T follicular helper cell (primary cell): ENCODE results near the gene PLXNB2.

ENCODE experiments used
- DNase-seq: peaks from one replicate; pipeline ENCODE4 v3.0.0-alpha.2; 2020; ENCODE audit warnings: low read depth

PLXNB2 gene

GRCh38 chr22:50310031-50310722, 2.7 kb upstream of the PLXNB2 start:
- no peak for DNase-seq

- DNase-seq = no peak
These were observed 2.1 kb upstream of the PLXNB2 start for GRCh38 chr22:50309601-50309991.

DNA sequence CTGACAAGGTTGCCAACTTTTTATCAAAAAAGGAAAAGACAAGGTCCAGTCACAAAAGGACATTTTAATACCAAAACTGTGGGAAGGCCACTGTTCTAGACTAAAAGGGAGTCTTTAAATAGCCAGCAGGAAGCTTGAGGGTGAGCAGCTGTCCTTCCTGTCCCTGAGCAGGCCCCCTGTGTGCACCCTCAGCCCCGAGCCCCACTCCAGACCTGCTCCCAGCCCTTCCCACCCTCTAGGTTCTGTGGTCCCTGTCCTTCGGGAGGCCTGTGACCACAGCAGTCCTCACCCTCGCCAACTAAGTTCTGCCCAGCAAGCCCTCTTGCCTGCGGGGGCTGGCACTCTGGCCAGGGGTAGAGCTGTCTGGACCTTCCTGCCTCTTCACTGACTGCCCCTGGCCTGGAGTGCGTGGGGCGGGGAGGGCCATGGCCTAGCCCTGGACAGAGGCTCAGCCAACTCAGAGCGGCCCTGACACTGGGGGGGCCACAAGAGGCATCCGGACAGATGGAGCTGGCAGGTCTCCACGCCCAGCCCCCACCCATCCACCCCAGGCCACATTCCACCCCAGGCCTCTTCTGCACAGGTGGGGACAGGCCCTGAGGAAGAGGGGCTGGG, 1.6 kb upstream of the PLXNB2 start:
- DNase-seq = no peak

GRCh38 chr22:50308597-50308935, 1.1 kb upstream of the PLXNB2 start:
- no peak for DNase-seq

DNA sequence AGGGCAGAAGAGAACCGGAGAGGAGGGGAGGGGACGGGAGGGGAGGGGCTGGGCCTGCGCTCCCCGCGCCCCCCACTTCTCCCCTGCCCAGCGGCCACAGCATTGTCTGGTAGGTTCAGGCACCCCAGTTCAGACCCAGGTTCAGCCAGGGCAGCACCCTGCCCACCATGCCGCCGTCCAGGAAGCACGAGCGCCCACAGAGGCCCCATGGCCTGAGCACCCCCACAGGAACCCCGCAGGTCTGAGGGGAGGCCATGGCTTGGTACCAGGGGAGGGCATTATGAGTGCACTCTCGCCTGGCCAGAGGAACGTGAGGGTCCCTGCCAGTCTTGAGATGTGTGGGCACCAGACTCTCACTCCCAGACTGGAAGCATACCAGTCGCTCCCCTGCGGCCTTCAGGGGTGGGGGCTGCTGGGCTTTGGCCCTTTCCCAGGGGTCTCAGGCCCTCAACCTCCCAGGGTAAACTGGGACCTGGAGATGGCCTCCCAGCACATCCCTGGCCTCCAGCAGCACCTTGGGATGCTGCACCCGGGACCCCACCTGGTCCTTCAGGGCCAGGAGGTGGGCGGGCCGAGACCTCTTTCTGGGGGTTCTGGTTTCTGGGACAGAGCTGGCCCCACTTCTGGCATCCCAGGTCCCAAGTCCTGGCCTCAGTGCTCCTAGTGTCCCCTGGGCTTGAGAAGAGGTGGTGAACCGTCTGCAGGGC, 597 bp upstream of the PLXNB2 start:
- DNase-seq = no peak

GRCh38 chr22:50305923-50306566, 1.4 kb downstream of the PLXNB2 start:
- DNase-seq = no peak

- DNase-seq = no peak
These were observed 2.0 kb downstream of the PLXNB2 start for GRCh38 chr22:50305393-50305922.

- no peak for DNase-seq
These were observed 2.7 kb downstream of the PLXNB2 start for GRCh38 chr22:50304528-50305392.

- no peak for DNase-seq
These were observed 3.5 kb downstream of the PLXNB2 start for GRCh38 chr22:50303848-50304527.

DNA sequence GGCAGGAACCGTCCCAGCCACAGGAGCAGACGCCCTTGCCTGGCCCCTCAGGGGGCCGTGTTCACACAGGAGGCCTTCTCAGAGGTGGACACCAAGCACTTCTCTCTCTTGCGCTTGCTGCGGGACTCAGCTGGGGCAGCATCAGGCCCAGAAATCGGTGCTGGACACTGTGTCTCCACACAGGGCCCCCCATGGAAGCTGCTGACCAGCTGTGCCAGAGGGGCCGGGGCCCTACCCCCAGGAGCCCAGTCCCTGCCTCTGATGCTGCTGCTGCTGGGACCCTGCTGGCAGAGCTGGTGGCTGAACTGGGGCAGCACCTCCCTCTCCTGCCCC, 4.0 kb downstream of the PLXNB2 start:
- no peak for DNase-seq

- DNase-seq = no peak
These were observed 4.9 kb downstream of the PLXNB2 start for GRCh38 chr22:50302564-50302963.

- DNase-seq = no peak
These were observed 5.4 kb downstream of the PLXNB2 start for GRCh38 chr22:50302041-50302541.

GRCh38 chr22:50301581-50301991, 5.9 kb downstream of the PLXNB2 start:
- DNase-seq = no peak

GRCh38 chr22:50300620-50301257, 6.7 kb downstream of the PLXNB2 start:
- DNase-seq = no peak

GRCh38 chr22:50299785-50300619, 7.4 kb downstream of the PLXNB2 start:
- no peak for DNase-seq

DNA sequence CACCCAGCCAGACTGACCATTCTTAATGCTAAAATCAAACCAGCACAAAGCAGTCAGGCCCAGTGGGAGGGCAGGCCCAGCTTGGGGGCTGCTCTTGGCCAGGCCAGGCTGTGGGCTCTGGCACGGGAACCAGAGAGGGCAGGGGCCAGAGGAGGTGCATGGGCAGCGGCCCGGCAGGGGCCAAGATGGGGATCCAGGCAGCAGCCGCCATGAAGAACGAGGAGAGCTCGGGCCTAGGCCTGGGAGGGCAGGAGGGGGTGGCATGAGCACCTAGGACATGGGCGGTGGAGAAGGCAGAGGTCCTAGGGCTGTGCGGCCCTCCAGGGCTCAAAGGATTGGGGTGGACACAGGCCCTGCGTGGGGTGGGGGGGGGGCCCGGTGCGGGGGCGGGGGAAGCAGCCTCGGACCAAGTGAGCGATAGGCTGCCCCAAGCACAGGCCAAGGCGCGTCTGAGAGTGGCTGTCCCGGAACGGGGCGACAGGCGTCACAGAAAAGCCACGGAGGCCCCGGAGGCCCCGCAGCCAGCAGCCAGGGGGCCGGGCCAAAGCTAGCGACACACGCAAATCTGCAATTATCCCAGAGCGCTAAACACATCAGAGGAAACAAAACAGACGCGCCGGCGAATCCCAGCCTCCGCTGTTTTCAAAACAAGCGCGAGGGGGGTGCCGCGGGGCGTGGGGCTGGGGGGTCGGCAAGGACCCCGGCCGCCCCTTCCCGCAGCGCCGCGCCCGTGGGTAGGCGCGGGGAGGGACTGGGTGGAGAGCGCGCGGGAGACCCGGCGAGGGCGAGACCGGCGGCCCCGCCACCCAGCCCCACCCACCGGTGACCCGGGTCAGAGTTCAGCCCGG, 8.3 kb downstream of the PLXNB2 start:
- no peak for DNase-seq

DNA sequence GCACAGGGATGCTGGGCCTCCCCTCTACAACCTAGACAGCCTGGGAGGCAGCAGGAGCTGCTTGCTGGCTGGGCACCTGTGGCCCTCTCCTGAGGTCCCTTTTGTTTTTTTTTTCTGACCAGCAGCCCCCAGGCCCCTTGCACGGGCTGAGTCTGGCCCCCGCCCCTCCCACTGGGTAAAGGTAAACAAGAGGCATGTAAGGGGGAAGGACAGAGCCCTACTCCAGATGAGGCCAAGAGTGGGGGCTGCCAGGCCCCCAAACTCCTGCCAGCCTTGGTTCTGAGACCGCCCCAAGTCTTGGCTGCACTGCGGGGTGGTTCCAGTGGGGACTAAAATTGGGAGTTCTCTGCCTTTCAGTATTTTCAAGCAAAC, 9.2 kb downstream of the PLXNB2 start:
- DNase-seq = no peak

DNA sequence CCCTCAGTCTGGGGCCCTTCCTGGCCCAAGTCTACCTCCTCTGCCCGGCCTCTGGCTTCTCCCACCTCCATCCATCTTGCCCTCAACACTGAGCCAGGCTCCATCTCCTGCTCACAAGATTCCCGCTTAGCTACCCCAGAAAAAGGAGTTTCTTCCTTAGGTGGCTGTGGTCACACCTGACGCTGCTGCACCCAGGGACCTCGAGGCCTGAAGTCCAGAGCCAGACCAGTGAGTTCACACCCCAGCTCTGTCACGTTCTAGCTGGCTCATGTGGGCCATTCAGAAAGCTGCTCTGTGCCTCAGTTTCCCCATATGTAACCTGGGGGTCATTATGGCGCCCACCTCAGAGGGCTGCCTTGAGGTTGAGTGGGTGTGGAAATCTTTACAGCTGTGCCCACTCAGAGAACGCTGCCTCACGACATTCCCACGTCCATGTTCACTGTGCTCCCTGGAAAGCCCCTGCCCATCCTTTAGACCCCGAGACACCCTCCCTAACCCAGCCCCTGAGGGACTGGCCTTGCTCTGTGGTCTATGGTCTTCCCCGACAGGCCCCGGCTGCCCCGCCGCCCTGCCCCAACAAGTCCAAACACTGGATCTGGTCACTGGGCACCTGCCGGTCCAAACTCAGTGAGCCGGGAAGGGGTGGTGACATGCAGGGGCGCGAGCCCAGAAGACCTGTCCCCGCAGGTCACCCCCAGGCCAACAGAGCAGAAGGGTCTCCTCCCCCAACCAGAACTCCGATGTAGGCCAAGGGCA, 9.8 kb downstream of the PLXNB2 start:
- DNase-seq = no peak
